Activated CD4-positive, alpha-beta T cell treated with anti-CD3 and anti-CD28 coated beads for 1 hour (primary cell): ENCODE data around the gene TRPC6.
"Not testable (repeated sequence)": the region's sequence is repeated elsewhere in the genome, so short reads cannot be mapped to it uniquely, and the experiment has no call there.

ENCODE experiments used
- DNase-seq: peaks from one replicate; pipeline ENCODE4 v3.0.0-alpha.2; 2020

Gene TRPC6

DNA sequence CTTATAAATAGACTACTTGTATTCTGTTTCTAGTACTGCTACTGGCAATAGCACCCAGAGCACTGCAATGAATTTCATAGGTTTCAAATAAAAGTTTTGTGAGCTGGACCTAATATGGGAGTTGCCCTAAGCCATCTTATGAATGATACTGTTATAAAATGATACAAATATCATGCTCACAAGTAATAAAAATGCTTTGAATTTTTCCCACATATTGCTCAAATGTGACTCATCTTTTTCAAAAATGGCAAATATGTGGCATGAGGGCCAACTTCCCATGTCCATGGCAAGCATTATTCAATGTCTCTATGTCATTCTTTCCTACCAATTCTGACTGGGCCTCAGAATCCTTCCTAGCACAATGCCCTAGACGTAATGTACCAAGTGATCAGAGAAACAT lies 137.6 kb downstream of the TRPC6 start:
- DNase-seq = no peak

GRCh38 chr11:101445761-101446160 lies 138.0 kb downstream of the TRPC6 start:
- DNase-seq = no peak

DNA sequence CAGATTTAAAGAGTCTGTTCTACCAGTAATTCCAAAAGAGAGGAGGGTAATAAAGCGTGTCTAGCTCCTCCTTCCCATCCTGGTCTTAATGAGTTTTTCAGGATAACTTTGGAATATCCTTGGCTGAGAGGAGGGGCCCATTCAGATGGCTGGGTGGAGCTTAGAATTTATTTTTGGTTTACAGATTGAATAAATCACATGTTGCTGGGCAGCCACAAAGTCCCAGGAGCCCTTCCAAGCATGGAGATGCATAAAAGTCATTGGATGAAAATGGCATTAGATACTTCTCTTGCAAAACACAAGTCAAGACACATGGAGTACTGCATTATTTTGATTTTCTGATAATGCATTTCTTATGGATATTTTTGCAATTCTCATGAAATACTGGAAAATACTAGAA lies 139.0 kb downstream of the TRPC6 start:
- DNase-seq = no peak

GRCh38 chr11:101444164-101444563 lies 139.6 kb downstream of the TRPC6 start:
- DNase-seq = no peak

DNA sequence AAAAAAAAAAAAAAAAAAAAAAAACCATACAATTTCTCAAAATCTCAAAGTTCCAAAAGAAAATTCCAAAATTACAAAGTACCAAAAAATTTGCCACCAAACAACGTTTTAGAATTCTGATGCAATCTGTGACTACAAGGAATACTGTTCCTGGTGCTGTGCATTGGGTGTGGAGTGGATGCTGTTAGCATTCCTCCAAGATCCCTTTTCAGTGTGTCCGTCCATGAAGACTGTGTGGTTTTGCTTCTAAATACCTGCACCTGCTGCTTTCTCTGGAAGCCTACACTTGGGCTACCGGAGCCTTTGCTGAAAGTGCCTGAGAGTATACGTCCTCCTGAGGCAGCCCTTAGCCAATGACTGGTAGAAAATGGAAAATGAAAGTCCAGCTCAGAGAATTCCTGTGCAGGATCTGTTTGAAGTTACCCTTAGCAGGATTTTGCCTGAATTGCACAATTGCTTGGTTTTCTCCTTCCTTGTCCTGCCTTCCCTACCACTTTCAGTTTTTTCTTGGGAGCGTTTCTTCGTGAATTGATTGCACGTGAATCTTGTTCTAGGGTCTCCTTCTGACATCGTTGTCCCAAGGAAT lies 140.8 kb downstream of the TRPC6 start:
- DNase-seq = no peak

- no peak for DNase-seq
Measured at GRCh38 chr11:101442171-101442570, 141.6 kb downstream of the TRPC6 start.

GRCh38 chr11:101441747-101442146 lies 142.1 kb downstream of the TRPC6 start:
- no peak for DNase-seq

DNA sequence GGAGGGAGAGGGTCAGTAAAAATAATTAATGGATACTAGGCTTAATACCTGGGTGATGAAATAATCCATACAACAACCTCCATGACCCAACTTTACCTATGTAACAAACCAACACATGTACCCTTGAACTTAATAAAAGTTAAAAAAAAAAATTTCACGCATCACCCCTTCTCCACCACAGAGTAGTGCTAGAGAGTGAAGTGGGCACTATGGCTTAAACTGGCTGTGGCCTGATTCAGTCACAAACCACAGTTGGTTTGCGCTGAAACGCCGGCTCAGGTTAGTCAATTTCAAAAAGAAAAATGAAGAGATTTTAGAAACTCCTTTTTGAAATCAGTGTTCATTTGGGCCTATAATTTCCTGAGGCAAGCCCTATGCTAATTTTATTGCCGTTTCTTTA lies 144.3 kb downstream of the TRPC6 start:
- DNase-seq = no peak

DNA sequence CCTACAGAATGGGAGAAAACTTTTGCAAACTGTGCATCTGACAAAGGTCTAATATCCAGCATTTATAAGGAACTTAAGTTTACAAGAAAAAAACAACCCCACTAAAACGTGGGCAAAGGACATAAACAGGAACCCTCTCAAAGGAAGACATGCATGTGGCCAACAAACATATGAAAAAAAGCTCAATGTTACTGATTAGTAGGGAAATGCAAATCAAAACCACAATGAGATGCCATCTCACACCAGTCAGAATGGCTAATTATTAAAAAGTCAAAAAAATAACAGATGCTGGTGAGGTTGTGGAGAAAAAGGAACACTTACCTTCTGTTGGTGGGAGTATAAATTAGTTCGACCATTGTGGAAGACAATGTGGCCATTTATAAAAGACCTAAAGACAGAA lies 145.1 kb downstream of the TRPC6 start:
- not testable (repeated sequence) for DNase-seq

- DNase-seq = no peak
Measured at GRCh38 chr11:101438126-101438525, 145.7 kb downstream of the TRPC6 start.

DNA sequence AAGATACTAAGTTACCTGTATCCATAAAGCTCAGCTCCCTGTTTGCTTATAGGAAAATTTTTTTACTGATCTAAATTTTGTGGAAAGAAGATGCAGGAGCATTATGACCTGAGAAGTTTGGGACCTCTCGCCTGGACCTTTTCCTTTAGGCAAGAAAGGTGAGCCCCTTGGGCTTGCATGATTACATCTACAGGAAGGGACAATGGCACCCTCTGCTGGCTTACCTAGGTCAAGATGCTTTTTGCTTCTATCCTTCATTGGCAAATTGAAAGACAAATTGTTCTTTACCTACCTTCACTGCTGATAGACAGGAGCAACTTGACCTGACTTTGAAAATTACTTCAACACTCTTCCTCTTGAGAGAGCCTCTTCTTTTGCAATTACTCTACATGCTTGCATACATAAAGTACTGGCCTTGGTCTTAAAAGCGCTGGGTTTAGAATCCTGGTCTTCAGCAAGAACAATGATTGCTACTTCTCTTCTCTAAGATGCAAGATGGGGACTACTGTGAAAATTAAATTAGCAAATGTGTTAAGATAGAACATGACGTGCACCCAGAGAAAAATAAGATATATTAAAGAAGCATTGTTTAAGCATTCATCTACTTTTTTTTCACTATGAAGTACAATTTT lies 147.2 kb downstream of the TRPC6 start:
- no peak for DNase-seq

DNA sequence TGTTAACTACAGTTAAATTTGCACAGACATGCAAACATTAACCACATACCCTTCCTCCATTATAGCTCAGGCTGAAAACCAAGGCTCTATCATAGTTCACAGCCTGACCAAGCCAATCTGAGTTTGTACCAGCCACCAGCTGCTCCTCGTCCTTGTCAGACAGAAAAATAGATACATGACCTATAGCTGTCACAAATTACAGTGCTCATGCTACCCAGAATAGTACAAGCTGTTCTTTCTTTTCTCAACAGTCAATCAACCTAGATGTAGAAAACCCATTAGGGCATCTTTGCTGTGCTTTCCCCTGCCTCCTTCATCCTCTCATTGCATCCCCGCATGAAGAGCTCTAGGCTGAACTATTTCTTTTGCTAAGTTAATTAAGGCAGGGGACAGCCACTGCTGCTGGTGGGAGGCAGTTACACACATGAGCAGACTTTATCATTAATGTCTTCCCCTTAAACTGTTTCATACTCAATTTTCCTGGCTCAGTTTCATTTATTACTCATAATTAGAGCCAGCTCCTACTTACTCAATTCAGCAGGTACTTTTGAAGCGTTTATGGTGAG lies 148.3 kb downstream of the TRPC6 start:
- no peak for DNase-seq

DNA sequence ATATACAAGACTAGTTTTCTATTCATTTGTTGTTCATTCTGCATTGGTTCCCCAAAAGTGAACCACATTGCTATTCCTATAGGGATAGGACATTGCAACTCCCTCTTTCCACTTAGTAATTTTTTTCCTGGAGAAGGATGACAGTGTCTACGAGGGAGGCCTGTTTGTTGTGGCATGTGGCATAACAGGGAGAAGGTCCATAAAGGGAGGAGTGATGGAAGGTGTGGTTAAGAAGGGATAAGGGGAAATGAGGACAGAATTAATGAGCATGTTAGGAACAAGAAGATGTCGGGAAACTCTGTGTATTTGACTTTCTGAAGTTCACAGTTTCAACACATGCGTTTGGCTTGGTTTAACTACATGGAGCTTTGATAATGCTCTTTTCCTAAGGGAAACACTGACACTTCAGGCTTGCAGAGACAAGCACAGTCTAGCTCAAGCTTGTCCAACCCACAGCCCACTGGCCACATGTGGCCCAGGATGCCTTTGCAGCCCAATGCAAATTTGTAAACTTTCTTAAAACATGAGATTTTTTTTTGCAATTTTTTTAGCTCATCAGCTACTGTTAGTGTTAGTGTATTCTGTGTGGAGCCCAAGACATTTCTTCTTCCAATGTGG lies 149.7 kb downstream of the TRPC6 start:
- DNase-seq = no peak

- DNase-seq = no peak
Measured at GRCh38 chr11:101433151-101433550, 150.7 kb downstream of the TRPC6 start.

- DNase-seq = no peak
Measured at GRCh38 chr11:101429703-101430540, 153.9 kb downstream of the TRPC6 start.

DNA sequence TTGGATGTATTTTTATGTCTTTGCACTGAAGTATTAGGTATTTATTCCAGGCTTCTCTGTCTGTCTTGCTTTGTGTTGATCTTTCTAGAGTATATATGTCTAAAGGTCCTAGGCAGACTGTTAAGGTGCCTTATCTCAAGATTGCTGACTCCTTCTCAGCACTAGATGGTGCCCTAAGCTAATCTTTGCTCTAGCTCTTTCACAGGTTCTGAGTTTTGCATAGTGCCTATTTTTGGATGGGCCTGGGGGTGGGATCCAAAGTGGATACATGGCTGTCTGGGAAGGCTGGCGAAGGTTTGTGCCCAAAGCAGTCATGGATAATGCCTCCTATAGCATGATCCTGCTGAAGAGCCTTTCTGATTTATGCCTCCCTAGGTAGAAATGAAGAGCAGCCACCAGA lies 154.9 kb downstream of the TRPC6 start:
- DNase-seq = no peak

- DNase-seq = no peak
Measured at GRCh38 chr11:101407324-101407723, 176.5 kb downstream of the TRPC6 start.
